GM18868 (cell line): Measurements from ENCODE around the gene ZNF154.

Experiments used
- ATAC-seq: cut with Tn5 transposase; IDR thresholded peaks from one replicate; pipeline ENCODE4 v1.9.1; 2021; ENCODE audit warnings: mild to moderate bottlenecking, moderate library complexity; ENCODE audit not compliant: unreplicated experiment

Gene ZNF154

DNA sequence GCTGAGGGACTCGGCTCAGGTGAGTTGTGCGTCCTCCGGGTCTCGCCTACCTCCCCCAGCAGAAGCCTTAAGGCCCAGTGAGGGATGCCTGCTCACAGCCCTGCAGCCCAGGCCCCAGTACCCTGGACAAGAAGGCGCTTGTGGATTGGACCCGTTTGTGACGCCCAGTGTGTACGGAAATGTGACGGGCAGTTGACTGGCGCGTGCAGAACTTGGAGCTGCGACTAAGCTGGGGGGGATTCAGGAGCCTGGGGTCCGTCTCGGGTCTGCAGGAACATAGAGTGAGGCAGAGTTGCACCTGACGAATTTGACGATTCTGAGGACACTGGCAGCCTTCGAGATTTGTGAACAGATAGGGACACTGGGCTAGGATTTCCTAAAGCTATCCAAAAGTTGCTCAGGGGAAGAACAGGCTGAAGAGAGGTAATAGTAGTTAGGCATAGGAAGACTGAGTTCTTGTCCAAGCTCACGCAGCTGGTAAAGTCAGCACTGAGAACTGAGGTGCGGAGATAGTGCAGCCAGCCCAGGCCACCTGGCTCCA lies 26.7 kb downstream of the ZNF154 start:
- ATAC-seq: no peak

DNA sequence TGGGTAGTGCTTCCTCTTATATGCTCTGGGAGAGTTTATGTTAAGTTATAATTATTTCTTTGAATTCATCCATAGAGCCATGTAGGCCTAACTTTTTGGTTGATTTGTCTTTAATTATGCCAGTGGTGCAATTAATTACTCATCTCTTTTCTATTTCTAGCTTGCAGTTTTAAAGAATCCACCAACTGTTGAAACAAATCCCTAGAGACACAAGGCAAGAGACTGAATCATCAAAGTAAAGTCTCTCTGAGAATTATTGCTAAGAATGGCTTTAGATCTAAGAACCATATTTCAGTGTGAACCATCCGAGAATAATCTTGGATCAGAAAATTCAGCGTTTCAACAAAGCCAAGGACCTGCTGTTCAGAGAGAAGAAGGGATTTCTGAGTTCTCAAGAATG lies 33.1 kb downstream of the ZNF154 start:
- ATAC-seq: no peak

DNA sequence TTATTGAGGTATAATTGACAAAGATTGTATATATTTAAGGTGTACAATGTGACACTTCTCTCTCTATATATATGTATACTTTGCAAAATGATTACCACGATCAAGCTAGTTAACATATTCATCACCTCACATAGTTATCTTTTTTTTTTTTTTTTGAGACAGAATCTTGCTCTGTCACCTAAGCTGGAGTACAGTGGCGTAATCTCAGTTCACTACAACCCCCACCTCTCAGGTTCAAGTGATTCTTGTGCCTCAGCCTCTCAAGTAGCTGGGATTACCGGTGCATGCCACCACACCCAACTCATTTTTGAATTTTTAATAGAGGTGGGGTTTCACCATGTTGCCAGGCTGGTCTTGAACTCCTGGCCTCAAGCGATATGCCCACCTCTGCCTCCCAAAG lies 36.5 kb downstream of the ZNF154 start:
- ATAC-seq: no peak

DNA sequence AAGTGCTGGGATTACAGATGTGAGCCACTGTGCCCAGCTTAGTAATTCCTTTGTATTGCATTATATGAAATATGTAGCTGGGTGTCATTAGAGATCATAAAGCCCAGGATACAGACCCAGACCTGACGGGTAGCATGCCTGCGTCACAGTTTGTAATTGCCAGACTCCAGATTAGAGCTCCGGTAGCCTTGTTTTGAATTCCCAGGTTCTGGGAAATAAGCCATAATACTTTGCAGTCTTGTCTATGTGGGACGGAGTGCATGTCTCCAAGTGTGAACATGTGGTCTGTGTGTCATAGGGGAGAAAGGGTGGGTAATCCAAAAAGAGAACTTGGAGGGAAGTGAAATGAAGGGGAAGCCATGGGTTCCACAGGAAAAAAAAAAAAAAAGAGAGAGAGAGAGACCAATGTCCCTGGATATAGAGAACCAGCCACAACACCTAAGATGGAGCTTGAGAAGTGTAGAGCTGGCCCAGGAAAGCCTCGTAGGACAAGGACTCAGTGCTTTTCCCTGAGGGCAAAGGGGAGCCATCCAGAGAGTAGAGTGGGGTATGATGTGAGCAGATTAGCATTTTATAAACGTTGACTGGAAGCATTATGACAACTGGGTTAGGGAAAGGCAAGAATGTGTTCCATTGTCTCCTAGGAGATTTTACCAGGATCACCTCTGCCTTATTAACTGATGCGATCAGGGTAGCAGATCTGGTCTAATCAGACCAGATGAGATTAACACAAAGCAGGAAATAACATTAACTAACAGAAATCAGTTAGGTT lies 37.7 kb downstream of the ZNF154 start:
- no peak for ATAC-seq

DNA sequence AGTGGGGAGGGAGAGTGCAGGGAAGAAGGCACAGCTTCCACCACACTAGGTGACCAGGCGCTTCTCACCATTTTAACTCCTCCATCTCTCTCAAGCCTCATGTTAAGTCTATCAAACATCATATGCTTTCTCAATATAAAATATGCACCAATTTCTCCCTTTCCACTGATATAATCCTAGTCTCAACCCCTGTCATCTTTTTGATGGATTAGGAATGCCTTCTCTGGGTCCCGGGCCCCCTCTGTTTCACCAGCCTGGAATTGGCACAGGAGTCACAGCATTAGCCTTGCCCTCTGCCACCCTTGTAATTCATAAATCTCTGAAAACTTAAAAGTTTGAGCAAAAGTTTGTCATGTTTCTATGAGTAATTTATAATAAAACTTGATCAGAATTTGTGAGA lies 40.4 kb downstream of the ZNF154 start, which contains the start of gene ZSCAN4:
TSS of gene ZSCAN4 (plus strand) at position 301 of the 400 bp plus-strand sequence. CDS start 7,211 bp downstream, outside the sequence.
- no peak for ATAC-seq

DNA sequence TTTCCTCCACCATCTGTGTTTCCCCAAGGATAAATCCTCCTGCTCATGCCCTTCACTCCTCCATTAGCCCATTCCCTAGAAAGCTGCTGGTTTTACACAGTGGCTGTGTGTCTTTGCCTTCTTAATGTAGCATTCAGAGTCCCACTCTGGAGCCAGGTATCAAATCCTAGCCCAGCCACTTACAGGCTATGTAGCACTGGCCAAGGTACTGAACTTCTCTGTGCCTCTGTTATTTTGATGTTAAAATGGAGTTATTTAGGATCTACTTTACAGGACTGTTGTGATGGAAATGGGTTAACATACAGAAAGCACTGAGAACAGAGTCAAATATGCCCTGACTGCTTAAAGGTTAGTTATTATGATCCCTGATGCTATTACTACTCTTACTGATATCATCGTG lies 41.8 kb downstream of the ZNF154 start:
- ATAC-seq: no peak

DNA sequence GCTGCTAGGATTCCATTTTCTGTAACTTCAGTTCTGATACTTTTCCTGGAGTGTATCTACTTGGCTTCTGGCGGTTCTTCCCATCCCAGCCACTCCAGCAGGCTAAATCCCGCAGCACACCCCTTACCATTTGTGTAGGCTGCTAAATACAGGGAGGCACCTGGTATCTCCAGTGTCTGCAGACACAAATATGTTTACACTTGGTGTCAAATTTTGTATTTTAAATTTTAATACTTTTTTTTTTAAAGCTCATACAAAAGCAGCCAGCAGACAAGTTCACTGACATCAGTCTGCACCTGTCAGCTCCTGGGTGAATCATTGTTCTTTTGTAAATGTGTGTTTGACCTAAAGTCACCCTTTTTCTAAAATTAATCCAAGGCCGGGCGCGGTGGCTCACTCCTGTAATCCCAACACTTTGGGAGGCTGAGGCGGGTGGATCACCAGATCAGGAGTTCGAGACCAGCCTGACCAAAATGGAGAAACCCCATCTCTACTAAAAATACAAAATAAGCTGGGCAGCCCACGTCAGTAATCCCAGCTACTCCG lies 43.7 kb downstream of the ZNF154 start:
- ATAC-seq: no peak

DNA sequence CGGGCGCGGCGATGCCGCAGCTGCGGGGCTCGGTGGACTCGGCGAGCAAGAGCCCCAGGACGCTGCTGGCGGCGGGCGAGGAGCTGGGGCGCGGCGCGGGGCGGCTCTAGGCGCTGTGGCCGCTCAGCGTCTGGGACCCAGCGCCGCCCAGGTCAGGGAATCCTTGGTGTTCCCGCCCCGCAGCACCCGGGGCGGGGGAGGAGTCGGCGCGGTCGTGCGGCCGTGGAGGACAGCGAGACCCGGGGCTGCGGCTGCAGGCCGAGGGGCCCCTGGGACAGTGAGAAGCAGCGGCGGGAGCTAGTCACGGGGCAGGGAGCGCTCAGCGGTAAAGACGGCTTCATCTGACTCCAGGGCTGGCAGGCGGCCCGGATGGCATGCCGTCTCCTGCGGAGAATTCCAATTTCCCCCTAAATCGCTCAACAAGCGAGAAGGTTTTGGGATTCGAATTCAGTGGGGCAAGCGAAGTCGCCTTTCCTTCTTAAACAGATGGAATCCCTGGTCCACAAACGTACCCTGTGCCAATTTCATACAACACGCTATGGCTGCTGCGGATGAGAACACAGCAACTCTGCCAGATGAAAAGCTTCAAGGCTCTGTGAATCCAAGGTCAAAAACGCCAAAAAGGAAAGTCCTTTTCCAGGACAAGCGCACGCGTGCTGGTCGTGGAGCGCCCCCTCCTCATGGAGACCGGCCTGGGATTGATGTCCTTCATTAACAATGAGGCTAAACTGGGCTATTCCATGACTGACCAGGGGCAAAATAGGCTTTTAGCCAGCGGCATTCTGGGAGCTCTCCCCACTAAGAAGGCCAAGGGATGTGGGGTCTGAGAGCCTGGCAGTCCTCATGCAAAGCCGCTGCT lies 44.5 kb downstream of the ZNF154 start:
- no peak for ATAC-seq

DNA sequence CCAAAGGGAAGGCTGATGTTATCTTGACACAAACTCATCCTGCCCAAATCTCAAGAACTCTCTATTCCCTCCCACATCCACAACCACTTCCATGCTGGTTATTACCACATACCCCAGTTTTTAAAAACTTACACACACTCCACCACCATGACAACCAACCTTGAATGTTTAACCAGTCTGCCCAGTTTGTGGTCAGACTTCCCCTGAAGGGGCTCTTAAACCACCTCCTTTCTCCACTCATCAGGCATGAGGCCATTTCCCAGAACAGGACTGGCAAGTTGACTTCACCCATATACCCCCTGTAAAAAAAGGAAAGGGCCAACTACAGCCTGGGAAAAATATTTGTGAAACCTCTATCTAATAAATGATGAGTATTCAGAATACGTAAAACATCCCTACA lies 52.7 kb downstream of the ZNF154 start:
- no peak for ATAC-seq

DNA sequence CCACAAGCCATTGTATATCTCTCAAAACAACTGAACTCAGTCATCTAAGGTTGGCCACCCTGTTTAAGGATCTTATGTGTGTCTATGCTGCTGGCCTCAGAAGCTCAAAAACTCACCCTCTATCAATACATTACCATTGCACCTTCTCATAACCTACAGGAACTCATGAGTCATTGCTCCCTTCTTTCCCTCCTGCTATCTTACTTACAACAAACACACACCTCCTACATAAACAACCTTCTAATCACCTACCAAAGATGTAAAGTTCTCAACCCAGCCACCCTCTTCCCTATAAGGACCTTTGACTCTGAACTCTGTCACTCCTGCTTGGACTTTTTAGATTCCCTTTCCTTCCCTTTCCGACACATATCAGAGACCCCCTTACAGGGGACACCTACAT lies 53.6 kb downstream of the ZNF154 start:
- ATAC-seq: no peak

DNA sequence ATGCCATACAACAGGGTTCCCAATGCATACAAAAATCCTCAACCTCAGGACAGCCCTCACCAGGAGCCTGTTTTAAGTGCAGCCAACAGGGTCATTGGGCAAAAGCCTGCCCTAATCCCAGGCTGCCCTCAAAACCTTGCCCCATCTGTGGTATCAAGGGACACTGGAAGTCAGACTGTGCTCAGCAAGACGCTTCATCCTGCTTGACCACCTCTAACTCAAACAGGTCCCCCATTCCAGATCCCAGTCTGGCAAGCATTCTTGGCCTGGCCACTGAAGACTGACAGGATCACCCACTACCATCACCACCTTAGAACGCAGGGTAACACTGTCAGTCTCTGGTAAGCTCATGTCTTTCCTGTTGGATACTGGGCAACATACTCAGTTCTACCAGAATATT lies 55.3 kb downstream of the ZNF154 start:
- no peak for ATAC-seq

DNA sequence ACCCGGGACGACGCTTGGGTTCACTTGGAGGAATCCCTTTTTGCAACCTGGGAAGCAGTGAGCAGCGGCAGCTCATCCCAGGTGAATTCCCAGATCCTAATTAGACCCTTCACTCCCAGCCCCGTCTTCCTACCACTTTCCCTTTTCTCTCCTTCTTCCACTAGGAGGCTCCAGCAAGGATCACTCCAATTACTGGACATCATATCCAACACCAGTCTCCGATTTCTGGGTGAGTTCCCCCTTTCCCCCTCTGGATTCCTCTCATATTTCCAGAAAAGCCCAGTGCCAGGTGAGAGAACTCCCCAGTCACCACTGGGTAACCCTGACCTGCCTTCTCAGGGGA lies 57.4 kb downstream of the ZNF154 start:
- ATAC-seq: no peak

DNA sequence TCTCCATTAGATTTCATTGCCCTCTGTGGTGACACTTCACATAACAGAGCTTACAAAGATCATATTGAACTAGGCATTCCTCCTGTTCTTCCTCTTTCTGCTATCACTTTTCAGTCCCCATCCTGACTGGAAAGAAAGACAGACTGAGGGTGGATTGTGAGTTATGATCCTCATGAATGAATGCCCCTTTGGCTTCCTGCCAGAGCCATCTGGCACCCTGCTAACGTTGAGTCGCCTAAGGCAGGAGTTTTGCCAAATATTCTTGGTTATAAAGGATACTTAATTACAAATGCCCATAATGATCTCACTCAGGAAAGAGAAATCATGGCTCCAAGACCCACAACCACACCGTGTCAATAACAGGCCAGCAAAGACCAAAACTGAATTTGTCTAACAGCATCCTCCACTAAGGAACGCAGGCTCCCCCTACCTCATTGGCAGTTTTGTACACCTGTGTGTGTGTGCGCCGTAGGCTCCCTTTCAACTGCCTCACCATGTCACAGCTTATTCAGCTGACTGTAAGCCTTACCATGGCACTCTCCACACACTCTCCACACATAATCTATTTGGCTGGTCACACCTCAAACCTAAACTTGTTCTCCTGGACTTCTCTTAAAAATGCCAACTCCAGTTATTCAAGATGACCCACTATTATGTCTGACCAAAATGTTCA lies 60.5 kb downstream of the ZNF154 start:
- no peak for ATAC-seq
